HFF-Myc (cell line): ENCODE data around the gene ZYX.

Experiments
- DNase-seq: peaks from one replicate; pipeline ENCODE4 v3.0.0-alpha.2; 2011; ENCODE audit warnings: low read depth; ENCODE audit errors: extremely low read depth
- H3K4me3 ChIP-seq: replicated peaks from 2 replicates; pipeline ENCODE4 v1.5.1; 2011; ENCODE audit warnings: low read depth, mild to moderate bottlenecking, control low read depth, low read length
- CTCF ChIP-seq: IDR thresholded peaks from 2 replicates; pipeline ENCODE4 v1.5.1; 2012; ENCODE audit warnings: mild to moderate bottlenecking, low read depth, low read length, control low read depth; ENCODE audit errors: missing control alignments

The ZYX gene

GRCh38 chr7:143435266-143435665, 54.1 kb downstream of the ZYX start:
- no peak for TF ChIP-seq CTCF
- no peak for DNase-seq

GRCh38 chr7:143436325-143436946, 55.3 kb downstream of the ZYX start:
- DNase-seq: no peak
- H3K4me3 ChIP-seq: no peak overlapping the region
- no peak for TF ChIP-seq CTCF

More at GRCh38 chr7:143435266-143435665, 54.1 kb downstream of the ZYX start:
- H3K4me3 ChIP-seq: no peak overlapping the region

- no peak for TF ChIP-seq CTCF
- H3K4me3 ChIP-seq: no peak overlapping the region
- DNase-seq: no peak
Observed at GRCh38 chr7:143437578-143437977, 56.4 kb downstream of the ZYX start.

- no peak for TF ChIP-seq CTCF
- no peak for DNase-seq
- no peak overlapping the region for H3K4me3 ChIP-seq
Observed at GRCh38 chr7:143439866-143440265, 58.7 kb downstream of the ZYX start.
